AG04450 (cell line): ENCODE data around the gene ARPP19. TPM values are rescaled to one million over a fixed set of nuclear protein-coding genes. Genes with fewer than 3 reads are reported as not detected.
"Not testable (repeated sequence)": the region's sequence is repeated elsewhere in the genome, so short reads cannot be mapped to it uniquely, and the experiment has no call there.

Experiments used
- CTCF ChIA-PET: fragments of 300-600, 350-600 bp; formaldehyde crosslinking; extraction: SDS; loops from one replicate; lab custom pipeline; 2022; ENCODE audit warnings: antibody characterized with exemption, inconsistent platforms; lab: Charles Lee
- POLR2A ChIA-PET: fragments of 350-600 bp; formaldehyde crosslinking; extraction: SDS; loops from one replicate; lab custom pipeline; 2021; ENCODE audit warnings: antibody characterized with exemption, inconsistent platforms; lab: Yijun Ruan, JAX
- DNase-seq: peaks from one replicate; pipeline ENCODE4 v3.0.0-alpha.2; 2011; ENCODE audit warnings: low read depth, low spot score
- H3K27ac ChIP-seq: one replicate; pipeline ENCODE4 v1.5.1; 2012; ENCODE audit warnings: low read depth, low read length, control low read depth
- H3K27me3 ChIP-seq: one replicate; pipeline ENCODE4 v1.6.0; 2012; ENCODE audit warnings: low read length; ENCODE audit not compliant: control insufficient read depth, insufficient read depth
- H3K4me3 ChIP-seq: 2 replicates; pipeline ENCODE4 v1.5.1; 2011; ENCODE audit warnings: mild to moderate bottlenecking, low read depth, low read length, control low read depth
- H3K9me3 ChIP-seq: 2 replicates; pipeline ENCODE4 v1.5.1; 2012; ENCODE audit warnings: low read length; ENCODE audit not compliant: control insufficient read depth, insufficient read depth
- polyA plus RNA-seq: library from polyadenylated mRNA; depleted of rRNA; stranded (reverse); fragments of >200 nt; gene quantifications from 2 replicates; pipeline ENCODE4 v1.2.3, GENCODE V29; 2011
- TF ChIP-seq, protein P1 (sequence below): IDR thresholded peaks from 2 replicates; pipeline ENCODE4 v1.5.1; 2011; ENCODE audit warnings: low read depth, low read length, control low read depth, inconsistent platforms

ARPP19 gene
- polyA plus RNA-seq, 1 experiment = 86.3 TPM

DNA sequence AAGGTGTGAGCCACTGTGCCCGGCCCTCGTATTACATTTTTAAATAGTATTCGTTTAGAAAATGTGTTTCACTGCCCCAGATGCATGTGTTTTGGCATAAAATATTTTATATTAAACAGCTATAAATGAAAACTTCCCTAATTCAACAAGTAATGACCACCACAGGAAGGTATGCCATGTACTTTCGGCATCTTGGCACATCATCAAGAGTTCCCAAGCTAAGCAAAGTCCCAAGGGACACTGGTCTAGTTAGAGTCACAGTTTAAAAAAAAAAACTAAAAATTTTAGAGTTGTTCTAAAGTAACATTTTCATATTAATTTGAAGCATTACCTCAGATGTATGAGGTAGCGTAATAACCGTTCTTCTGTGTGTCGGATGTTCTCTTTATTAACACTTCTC lies 15.6 kb upstream of the ARPP19 start:
- CTCF ChIA-PET = interaction anchor here (1.2 kb wide), 1 partner anchor 328 kb away, joined by 3 read pairs; no protein-coding TSS in a partner anchor
- TF ChIP-seq, protein P1, sequence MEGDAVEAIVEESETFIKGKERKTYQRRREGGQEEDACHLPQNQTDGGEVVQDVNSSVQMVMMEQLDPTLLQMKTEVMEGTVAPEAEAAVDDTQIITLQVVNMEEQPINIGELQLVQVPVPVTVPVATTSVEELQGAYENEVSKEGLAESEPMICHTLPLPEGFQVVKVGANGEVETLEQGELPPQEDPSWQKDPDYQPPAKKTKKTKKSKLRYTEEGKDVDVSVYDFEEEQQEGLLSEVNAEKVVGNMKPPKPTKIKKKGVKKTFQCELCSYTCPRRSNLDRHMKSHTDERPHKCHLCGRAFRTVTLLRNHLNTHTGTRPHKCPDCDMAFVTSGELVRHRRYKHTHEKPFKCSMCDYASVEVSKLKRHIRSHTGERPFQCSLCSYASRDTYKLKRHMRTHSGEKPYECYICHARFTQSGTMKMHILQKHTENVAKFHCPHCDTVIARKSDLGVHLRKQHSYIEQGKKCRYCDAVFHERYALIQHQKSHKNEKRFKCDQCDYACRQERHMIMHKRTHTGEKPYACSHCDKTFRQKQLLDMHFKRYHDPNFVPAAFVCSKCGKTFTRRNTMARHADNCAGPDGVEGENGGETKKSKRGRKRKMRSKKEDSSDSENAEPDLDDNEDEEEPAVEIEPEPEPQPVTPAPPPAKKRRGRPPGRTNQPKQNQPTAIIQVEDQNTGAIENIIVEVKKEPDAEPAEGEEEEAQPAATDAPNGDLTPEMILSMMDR = no peak
- POLR2A ChIA-PET = interaction anchor here (0.6 kb wide), 1 partner anchor 104 kb away, joined by 3 read pairs; no protein-coding TSS in a partner anchor

DNA sequence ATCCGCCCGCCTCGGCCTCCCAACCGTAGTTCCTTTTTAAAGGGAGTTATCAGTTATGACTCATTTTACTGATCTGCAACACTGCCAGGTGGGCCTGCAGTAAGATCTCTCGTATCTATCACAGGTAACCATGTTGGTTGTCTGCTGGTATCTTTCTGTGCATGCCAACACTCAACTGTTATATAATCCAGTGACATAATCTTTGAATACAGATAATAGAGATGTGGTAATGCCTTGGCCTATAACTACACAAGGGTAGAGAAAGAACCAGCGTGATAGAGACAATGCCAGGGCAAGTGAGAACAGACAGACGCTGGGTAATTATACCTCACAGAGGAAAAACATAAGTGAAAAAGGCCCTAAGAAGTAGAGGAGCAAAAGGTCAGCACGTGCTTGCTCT lies 11.0 kb upstream of the ARPP19 start:
- CTCF ChIA-PET = no interaction called here

More for the DNA sequence above, 15.6 kb upstream of the ARPP19 start:
- Histone ChIP-seq H3K4me3 (no peak overlapping the region), H3K27ac (no peak overlapping the region), H3K9me3 (no peaks in the 10 kb centered on the region), H3K27me3 (no peaks in the 10 kb centered on the region)
- no peak for DNase-seq

DNA sequence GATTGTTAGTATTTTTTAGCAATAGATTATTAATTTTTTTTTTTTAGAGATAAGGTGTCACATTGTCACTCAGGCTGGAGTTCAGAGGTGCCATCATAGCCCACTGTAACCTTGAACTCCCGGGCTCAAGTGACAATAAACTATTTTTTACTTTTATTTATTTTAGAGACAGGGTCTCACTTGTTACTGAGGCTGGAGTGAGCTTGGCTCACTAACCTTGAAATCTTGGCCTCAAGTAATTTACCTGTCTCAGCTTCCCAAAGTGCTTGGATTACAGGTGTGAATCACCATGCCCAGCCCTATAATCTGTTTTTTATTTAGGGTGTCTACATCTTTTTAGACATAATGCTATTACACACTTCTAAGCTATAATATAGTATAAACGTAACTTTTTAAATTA lies 7.9 kb upstream of the ARPP19 start:
- Histone ChIP-seq H3K9me3 (no peaks in the 10 kb centered on the region), H3K4me3 (no peak overlapping the region), H3K27me3 (no peaks in the 10 kb centered on the region), H3K27ac (no peak overlapping the region)
- DNase-seq = no peak
- TF ChIP-seq, protein P1 = no peak
- POLR2A ChIA-PET = no interaction called here
- CTCF ChIA-PET = interaction anchor here (0.6 kb wide), 1 partner anchor 18 kb away, joined by 3 read pairs; no protein-coding TSS in a partner anchor

More for the DNA sequence above, 11.0 kb upstream of the ARPP19 start:
- TF ChIP-seq, protein P1 = no peak
- no peaks in the 10 kb centered on the region for H3K9me3 ChIP-seq
- POLR2A ChIA-PET = no interaction called here
- H3K4me3 ChIP-seq = no peak overlapping the region
- H3K27ac ChIP-seq = no peak overlapping the region
- no peaks in the 10 kb centered on the region for H3K27me3 ChIP-seq
- DNase-seq = no peak

DNA sequence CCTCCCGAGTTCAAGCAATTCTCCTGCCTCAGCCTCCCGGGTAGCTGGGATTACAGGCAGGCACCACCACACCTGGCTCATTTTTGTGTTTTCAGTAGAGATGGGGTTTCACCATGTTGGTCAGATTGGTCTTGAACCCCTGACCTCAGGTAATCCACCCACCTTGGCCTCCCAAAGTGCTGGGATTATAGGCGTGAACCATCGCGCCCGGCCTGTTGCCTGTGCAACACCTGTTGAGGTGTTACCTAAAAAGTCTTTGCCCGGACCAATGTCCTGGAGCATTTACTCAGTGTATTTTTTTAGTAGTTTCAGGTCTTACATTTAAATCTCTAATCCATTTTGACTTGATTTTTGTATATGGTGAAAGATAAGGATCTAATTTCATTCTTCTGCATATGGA lies 6.7 kb upstream of the ARPP19 start:
- CTCF ChIA-PET = interaction anchor here (0.7 to 1.7 kb wide), 3 partner anchors 11 to 83 kb away, joined by 3 to 5 read pairs (median 5); no protein-coding TSS in a partner anchor
- H3K27me3 ChIP-seq, DNase-seq, H3K9me3 ChIP-seq, POLR2A ChIA-PET, H3K4me3 ChIP-seq, H3K27ac ChIP-seq: not testable (repeated sequence)

DNA sequence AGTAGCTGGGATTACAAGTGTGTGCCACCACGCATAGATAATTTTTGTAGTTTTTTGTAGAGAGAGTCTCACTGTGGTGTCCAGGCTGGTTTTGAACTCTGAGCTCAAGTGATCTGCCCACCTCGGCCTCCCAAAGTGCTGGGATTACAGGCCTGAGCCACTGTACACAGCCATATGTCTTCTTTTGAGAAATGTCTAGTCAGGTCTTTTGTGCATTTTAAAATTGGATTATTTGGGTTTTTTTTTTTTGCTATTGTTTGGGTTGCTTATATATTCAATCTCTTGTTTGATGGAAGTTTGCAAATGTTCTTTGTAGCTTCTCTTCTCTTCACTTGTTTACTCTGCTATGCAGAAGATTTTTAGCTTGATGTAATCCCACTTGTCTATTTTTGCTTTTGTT lies 6.2 kb upstream of the ARPP19 start:
- no peak for DNase-seq
- Histone ChIP-seq H3K4me3 (no peak overlapping the region), H3K27me3 (no peaks in the 10 kb centered on the region), H3K27ac (no peak overlapping the region), H3K9me3 (no peaks in the 10 kb centered on the region)
- TF ChIP-seq, protein P1 = no peak
- POLR2A ChIA-PET = interaction anchor here (0.7 kb wide), 1 partner anchor 29 kb away, joined by 3 read pairs; no protein-coding TSS in a partner anchor
- CTCF ChIA-PET = interaction anchor here (0.7 to 1.7 kb wide), 3 partner anchors 11 to 83 kb away, joined by 3 to 5 read pairs (median 5); no protein-coding TSS in a partner anchor

DNA sequence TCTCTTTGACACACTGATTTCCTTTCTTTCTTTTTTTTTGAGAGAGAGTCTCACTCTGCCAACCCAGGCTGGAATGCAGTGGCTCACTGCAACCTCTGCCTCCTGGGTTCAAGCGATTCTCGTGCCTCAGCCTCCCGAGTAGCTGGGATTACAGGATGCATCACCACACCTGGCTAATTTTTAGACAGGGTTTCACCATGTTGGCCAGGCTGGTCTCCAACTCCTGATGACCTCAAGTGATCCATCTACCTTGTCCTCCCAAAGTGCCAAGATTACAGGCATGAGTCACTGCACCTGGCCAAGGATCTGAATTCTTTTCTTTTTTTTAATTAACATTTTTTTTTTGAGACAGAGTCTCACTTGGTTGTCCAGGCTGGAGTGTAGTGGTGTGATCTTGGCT lies 5.8 kb upstream of the ARPP19 start:
- ChIA-PET POLR2A (interaction anchor here (0.7 kb wide), 1 partner anchor 29 kb away, joined by 3 read pairs; no protein-coding TSS in a partner anchor), CTCF (interaction anchor here (0.7 to 1.7 kb wide), 3 partner anchors 12 to 83 kb away, joined by 3 to 5 read pairs (median 5); no protein-coding TSS in a partner anchor)
- not testable (repeated sequence) for H3K4me3 ChIP-seq, H3K27ac ChIP-seq, H3K27me3 ChIP-seq, H3K9me3 ChIP-seq, DNase-seq
